ENCODE data around the gene FGF23.
"Not testable (repeated sequence)": the region's sequence is repeated elsewhere in the genome, so short reads cannot be mapped to it uniquely, and the experiment has no call there.

The FGF23 gene

GRCh38 chr12:4417936-4418335 lies 38.4 kb upstream of the FGF23 start:
- no peak overlapping the region for H3K27ac ChIP-seq
- TF ChIP-seq CTCF (conservative IDR thresholded peaks at IDR 0.05), result no peak

- no peak overlapping the region for H3K27ac ChIP-seq
- TF ChIP-seq CTCF (conservative IDR thresholded peaks at IDR 0.05), result no peak
Measured at GRCh38 chr12:4417455-4417854, 37.9 kb upstream of the FGF23 start.

- TF ChIP-seq CTCF (conservative IDR thresholded peaks at IDR 0.05), result no peak
- no peak overlapping the region for H3K27ac ChIP-seq
Measured at GRCh38 chr12:4416276-4416675, 36.8 kb upstream of the FGF23 start.

GRCh38 chr12:4412465-4412864 lies 33.0 kb upstream of the FGF23 start:
- no peak overlapping the region for H3K27ac ChIP-seq
- no peak for TF ChIP-seq CTCF (conservative IDR thresholded peaks at IDR 0.05)

GRCh38 chr12:4412056-4412455 lies 32.5 kb upstream of the FGF23 start:
- no peak overlapping the region for H3K27ac ChIP-seq
- TF ChIP-seq CTCF (conservative IDR thresholded peaks at IDR 0.05), result no peak

- TF ChIP-seq CTCF (conservative IDR thresholded peaks at IDR 0.05), result no peak
- H3K27ac ChIP-seq, result no peak overlapping the region
Measured at GRCh38 chr12:4407136-4407535, 27.6 kb upstream of the FGF23 start.

GRCh38 chr12:4404877-4405637 lies 25.5 kb upstream of the FGF23 start:
- H3K27ac ChIP-seq, result not testable (repeated sequence)

GRCh38 chr12:4402996-4403395 lies 23.5 kb upstream of the FGF23 start:
- TF ChIP-seq CTCF (conservative IDR thresholded peaks at IDR 0.05), result no peak
- H3K27ac ChIP-seq, result no peak overlapping the region
